GM18870 (cell line): ENCODE results near the gene BMERB1.

Experiments used
- ATAC-seq: cut with Tn5 transposase; IDR thresholded peaks from one replicate; pipeline ENCODE4 v1.9.1; 2021; ENCODE audit warnings: moderate library complexity; ENCODE audit not compliant: unreplicated experiment

BMERB1 gene

DNA sequence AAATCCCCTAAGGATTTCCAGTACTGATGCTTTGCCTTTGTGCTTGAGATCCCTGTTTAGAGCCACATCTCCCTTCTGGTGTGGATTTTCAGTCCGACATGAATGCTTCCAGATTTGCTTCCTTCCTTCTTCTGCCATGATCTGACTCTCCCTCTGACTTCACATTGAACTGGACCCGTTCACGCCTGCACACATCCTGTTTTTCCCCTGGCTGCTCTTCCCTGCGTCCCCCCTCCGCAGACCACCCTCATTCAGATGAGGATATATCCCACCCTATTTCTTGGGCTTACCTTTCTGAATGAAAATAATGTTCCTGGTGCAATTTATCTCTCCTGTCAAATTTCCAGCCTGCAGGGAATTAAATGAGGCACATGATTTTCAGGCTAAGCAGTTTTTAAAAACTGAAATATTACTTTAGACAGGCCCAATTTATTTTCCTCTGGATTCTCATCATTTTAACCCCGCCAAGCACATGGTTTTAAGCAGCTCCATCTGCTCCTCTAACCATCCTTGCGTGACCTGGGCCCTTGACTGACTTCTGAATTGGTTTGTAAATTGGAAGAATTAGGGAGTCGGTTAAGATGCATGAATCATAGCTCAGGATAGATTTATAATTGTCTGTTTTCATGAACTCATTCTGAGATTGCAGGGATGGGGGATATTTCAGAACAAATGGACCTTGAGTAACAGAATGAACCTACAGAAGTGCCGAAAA, 59.2 kb downstream of the BMERB1 start:
- ATAC-seq, result no peak

DNA sequence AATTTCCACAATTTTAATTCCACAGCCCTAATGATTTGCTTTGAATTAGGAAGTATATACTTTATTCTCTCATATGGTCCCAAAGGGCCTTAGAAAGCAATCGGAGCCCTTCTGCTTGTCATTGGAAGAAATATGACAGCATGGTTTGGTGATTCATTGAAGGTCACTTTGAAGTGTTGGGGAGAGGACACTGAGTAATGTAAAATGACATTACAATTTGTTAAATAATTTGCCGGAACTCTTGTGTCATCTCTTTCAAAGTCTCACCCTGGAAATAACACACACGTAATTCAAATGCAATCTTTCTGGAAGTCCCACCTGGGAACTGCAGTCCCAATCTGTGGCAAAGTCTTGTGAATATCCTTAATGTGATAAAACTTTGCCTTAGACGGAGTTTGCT, 59.8 kb downstream of the BMERB1 start:
- ATAC-seq, result no peak

DNA sequence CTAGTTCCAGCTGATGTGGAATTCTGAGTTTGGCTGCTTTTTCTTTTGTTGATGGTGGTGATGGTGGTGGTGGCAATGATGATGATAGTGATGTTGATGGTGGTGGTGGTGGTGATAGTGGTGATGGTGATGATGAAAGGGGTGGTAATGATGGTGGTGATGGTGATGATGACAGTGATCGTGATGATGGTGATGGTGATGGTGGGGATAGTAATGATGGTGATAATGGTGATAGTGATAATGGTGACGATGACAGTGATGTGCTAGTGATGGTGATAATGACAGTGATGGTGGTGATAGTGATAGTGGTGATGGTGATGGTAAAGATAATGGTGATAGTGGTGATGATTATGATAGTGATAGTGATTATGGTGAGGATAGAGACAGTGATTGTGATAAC, 61.5 kb downstream of the BMERB1 start:
- no peak for ATAC-seq

DNA sequence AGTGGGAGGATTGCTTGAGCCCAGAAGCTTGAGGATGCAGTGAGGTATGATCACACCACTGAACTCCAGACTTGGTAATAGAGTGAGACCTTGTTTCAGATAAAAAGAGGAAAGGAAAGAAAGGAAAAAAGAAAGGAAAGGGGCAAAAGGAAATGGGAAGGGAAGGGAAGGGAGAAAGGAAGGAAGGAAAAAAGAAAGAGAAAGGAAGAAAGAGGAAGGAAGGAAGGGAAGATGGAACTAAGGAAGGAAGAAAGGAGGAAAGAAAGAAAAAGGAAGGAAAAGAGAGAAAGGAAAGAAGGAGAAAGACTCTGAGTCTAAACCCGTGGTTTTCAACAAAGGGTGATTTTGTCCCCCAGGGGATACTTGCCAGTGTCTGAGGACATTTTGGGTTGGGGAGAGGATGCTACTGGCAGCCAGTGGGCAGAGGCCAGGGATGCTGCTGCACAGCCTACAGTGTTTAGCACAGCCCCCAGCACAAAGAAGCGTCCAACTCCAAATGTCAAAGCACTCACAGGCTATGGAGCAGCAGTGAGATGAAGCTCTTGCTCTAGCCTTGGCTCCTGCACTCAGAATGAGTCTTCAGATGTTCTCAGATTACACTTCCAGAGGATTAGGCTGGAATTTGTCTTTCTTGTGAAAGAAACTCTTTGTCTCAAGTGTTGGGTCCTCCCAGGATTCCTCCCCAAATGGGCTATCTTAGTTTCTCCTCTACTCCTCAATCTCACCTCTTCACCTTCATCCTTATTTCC, 64.2 kb downstream of the BMERB1 start:
- no peak for ATAC-seq

DNA sequence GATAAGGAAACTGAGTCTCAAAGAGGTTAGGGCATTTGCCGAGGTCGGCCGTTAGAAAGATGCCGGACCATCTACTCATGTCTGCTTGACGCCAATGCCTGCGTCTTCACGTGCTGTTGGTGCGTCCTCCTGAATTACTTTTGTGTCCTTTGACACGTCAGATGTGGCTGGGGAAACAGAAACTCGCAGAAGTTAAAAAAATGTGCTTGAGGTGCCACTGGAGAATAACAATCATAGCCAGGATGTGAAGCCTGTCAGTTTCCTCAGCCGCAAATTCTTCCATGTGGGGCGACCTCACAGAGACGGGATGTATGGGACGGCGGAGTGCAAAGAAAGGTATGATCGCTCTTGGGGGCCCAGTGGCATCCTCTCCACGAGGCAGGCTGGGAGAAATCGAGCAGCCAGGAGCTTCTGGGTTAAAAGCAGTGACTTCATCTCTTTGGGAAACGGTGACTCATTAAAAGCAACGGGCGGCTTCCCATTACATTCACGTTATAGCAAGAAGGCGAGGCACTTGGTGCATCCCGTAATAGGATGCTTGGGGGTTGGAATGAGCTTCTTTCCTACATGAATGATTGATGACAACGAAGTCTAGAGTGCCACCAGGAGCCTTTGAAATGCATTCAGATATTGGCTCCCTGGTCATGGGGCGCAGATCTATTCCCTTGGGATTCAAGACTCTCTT, 67.8 kb downstream of the BMERB1 start:
- ATAC-seq, result no peak

DNA sequence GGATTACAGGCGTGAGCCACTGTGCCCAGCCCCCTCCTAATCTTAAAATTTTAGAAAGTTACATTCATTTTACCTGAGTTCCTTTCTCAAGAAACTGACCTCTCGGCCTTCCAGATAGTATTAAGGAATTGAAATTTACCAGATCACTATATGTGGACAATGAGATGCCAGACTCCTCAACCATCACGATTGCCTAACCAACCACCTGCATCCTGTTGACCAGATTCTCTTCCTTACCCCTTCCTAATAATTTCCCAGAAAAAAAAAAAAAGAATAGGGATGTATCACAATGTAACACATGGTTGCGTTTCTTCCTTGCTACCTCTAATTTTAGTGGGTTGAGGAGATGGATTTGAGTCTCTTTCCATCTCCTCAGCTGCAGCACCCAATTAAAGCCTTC, 72.1 kb downstream of the BMERB1 start:
- no peak for ATAC-seq

DNA sequence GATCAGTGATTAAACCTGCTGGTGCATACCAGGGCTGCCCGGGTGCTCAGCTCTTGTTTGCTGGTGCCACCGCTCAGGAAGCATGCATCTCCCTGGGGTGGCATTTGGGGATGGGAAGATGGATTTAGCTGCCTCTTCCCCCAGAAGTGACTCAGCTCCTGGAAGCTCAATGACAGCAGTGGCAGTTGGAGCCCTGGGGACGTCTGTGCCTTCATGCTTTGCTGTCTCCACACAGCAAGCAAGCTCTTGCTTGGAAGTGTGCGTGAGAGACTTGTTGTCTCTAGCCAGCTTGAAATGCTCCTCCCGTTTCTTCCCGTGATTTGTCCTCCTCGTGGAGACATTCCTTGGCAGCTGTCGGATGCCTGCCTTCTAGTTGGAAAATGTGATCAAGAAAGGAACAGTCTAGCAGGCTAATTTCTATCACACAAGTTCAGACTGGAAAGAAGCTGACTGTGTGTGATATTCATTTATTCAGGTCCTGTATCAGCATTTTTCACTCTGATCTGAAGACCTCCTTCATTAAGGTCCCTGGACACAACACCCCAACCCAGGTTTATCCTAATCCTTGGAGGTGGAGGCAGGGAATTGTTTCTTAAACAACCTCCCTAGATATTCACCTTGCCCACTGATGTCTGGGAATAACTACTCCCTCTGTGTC, 73.0 kb downstream of the BMERB1 start:
- ATAC-seq, result no peak

DNA sequence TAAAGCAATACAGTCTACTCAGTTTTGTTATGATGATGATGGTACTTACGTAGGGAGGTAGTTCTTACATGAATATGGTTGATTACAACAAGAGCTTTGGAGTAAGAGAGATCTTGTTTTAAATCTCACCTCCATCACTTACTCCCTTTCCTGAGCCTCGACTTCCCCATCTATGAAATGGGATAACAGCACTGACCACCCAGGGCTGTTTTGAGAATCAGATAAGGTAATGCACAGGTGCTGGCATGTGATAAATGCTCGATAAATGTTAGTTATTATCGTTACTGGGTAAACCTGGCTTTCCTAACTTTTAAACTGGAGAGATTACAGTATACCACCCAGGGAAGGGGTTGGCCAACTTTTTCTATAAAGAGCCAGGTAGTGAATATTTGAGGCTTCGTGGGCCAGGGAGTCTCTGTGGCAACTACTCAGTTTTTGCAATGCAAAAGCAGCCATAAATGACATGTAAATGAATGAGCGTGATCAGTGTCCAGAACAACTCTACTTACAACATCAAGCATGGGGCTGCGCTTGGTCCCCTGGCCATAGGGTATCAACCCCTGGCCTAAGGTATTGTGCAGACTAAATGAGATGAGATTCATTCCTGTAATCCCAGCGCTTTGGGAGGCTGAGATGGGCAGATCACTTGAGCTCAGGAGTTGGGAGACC, 73.7 kb downstream of the BMERB1 start:
- no peak for ATAC-seq

DNA sequence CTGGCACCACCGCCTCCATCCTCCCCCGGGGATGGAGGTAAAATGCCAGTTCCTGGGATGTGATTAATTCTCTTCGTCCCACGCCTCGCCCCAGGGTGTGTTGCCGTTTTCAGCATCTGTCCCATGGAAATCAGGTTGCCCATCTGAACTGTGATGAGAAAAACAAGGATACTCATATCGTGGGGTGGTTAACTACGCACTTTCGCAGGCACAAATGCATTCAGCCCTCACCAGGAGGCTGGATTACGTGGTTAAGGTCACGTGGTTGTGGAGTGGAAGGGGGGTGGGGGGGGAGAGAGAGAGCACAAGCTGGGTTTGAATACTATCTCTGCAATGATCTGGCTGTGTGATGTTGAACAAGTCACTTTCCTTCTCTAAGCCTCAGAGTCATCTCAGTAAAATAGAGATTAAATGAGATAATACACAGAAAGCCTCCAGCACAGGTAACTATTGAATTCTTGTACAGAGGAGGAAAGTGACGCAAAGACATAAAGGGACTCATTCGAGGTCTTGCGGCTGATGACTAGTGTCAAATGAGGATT, 74.7 kb downstream of the BMERB1 start:
- no peak for ATAC-seq

DNA sequence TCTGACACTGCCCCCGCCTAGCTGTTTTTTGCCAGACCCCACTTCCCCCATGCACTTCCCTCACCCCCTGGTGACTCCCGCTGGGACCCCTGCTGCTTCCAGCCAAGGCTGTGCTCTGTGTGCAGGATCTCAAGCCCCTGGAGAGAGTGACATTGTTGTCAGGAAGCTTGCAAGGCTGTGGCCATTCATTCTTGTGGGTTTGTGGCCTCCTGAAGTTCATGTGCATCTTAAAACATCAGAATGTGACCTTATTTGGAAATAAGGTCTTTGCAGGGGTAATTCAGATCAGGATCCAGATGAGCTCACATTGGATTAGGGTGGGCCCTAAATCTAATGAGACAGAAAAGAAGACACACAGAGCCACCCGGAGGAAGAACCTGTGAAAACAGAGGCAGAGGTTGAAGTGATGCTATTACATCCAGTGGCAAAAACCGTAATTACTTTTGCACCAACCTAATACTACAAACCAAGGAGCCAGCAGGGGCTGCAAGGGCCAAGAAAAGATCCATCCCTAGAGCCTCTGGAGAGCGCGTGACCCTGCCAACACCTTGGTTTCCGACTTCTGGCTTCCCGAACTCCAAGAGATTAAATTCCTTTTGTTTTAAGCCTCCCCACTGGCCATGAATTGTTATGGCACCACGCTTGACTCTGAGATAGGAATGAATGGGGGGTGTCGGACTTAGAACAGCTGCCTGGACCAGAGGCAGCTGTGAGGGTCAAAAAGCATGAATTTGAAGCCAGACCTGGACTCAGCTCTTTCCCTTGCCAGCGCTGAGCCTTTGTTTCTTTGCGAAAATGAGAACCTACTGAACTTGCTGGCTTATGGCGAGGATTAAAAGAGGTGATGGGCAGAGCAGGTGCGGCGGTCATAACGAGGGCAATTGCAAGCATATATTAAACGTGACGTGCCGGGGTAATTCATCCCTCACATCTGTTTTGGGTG, 75.5 kb downstream of the BMERB1 start:
- no peak for ATAC-seq

DNA sequence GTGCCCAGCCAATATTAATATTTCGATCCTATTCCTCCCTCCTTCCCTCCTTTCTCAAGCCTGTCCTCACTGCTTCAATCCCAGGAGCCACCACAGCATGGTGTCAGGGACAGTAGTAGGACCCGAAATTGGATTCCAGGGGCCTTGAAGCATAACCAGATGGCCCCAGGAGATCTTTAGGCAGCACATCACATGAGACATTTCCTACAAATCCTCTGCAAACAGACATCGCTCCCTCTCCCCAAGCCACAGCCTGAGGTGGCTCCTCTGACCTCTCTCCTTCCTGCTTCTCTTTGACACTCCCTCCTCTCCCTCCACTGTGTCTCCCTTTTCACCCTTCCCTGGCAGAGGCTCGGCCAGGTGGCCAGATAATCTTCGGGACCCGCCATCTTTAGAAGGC, 76.6 kb downstream of the BMERB1 start:
- no peak for ATAC-seq

DNA sequence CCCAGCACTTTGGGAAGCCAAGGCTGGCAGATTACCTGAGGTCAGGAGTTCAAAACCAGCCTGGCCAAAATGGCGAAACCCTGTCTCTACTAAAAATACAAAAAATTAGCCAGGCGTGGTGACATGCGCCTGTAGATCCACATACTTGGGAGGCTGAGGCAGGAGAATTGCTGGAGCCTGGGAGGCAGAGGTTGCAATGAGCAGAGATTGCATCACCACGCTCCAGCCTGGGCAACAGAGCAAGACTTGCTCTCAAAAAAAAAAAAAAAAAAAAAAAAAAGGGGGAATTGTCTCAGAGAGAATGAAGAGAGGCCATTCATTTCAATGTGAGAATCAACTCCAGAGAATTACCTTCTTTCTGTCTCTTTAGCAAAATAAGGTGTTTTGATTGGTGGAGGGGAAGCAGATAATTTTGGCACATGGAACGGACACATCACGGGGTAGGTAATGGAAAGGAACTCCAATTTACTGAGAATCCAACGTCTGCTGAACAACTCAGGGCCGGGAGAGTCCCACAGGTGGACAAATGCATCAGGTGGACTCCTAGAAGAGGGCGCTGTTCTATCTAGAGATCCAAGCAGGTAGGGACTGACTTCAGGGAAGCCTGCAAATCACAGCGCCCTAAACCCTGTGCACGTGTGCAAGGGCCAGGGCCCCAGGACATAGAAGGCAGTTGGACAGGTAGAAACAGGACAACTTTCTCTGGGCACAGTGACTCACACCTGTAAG, 77.5 kb downstream of the BMERB1 start:
- ATAC-seq, result no peak

DNA sequence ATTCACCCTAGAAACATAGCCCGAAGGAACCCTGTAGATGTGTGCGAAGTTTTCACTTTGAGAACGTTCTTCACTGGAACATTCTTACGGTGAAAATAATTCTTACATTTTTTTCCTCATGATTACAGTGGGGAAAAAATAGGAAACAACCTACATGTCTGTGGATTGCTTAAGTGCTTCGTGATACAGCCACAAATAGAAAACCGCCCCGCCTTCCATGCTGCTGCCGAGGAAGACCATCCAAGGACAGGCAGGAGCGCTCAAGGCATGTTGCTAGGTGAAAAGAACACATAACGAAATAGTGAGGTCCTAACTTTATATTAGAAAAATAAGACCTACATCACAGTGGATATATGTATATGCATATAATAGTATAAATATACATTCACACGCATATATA, 78.8 kb downstream of the BMERB1 start:
- no peak for ATAC-seq

DNA sequence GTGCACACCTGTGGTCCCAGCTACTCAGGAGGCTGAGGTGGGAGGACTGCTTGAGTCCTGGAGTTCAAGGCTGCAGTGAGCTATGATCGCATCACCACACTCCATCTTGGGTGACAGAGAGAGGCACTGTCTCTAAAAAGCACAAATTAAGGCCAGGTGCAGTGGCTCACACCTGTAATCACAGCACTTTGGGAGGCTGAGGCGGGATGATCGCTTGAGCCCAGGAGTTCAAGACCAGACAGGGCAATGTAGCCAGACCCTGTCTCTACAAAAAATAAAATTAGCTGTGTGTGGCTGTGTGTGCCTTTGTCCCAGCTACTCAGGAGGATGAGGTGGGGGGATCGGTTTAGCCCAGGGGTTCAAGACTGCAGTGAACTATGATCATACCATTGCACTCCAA, 81.6 kb downstream of the BMERB1 start:
- no peak for ATAC-seq

DNA sequence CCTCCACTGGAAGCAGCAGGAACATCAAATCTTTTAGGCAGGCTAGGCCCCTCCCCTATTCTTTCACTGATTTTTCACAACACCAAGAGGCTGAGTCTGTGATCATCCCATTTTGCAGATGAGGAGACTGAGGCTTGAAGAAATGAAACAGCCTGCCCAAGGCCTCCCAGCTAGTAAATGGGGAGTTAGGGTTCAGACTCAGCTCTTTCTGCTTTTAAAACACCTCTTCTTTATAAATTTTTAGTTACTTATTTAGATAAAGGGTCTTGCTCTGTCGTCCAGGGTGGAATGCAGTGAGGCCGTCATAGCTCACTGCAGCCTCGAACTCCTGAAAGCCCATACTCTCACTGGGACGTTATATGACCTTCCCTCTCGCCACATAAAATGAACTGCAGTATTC, 82.2 kb downstream of the BMERB1 start:
- no peak for ATAC-seq

DNA sequence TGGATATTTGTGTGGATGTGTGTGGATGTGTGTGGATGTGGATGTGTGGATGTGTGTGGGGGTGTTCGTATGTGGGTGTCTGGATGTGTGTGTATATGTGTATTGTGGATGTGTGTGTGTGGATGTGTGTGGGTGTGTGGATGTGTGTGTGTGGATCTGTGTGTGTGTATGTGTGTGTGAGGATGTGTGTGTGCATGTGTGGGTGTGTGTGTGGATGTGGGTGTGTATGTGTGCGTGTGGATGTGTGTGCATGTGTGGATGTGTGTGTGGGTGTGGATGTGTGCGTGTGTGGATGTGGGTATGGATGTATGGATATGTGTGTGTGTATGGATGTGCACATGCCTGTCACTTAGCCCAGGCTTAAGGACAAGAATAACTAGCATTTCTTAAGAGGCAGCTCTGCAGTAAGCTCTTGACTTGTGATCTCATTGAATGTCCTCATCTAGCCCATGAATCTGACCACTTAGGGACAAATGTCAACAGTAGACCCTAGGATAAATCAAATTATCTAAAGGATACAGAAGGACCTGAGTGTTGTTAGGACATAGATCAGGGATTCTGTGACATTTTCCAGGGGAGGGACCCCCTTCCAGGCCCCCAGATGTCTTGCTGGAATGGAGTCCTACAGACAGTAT, 83.5 kb downstream of the BMERB1 start:
- no peak for ATAC-seq

DNA sequence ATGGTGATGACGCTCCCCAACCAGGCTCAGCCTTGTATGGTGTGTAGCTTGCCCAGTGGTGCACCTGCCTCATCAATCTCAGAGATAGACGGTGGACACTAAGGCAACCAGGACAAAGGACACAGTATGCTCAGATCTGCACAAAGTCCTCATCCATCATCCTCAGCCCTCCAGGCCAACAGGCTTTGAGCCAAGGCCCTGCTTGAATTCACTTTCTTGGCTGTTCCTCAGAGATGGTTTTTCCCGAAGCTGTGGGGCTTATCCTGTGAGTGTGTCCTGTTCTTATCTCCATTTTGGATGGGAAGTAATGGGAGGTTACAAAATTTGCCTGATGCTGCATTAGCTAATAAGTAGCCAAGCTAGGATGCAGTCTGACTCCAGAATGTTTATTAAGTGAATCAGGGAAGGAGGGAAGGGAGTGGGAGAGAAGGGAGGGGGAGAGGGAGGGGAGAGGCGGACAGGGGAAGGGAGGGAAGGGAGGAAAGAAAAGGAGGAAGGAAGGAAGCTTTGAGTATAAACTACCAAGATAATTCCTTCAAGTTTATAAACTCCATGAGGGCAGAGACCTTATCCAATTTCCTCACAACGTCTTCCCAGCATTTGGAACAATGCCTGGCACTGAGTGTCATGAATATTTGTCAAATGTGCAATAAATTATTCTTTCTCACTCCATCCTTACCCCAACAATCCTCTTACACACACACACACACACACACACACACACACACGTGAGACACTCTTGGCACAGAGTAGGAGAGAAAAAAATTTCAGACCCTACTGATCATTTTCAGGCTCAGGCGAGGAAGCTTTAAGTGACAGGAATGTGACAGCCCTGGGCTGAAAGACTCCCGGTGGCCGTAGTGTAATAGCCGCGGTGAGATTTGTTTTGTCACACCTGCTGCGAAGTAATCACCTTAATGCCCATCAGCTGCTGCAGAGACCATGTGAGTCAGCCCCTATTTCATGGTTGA, 84.3 kb downstream of the BMERB1 start:
- ATAC-seq, result no peak
